Astrocyte (in vitro differentiated cells and primary cell): ENCODE results near the gene CPXM1.
A peak's percentile ranks its signal among the peaks of the same experiment; 100 is the strongest.

ENCODE experiments used
- CTCF ChIP-seq: IDR thresholded peaks from 2 replicates; pipeline ENCODE4 v1.5.1; 2011; ENCODE audit warnings: low read depth, mild to moderate bottlenecking, inconsistent platforms, low read length, moderate library complexity; ENCODE audit not compliant: insufficient read depth
- EZH2 ChIP-seq: IDR thresholded peaks from 2 replicates; pipeline ENCODE4 v1.6.1; 2012; ENCODE audit warnings: mild to moderate bottlenecking, low read length, inconsistent platforms; ENCODE audit not compliant: insufficient read depth

- TF ChIP-seq EZH2: peak; percentile 85
- TF ChIP-seq CTCF: no peak
Measured at GRCh38 chr20:2799688-2800520, 523 bp downstream of the CPXM1 start.
